ENCODE measurements around the gene CDK2.
A peak's percentile ranks its signal among the peaks of the same experiment; 100 is the strongest.
"Not testable (repeated sequence)": the region's sequence is repeated elsewhere in the genome, so short reads cannot be mapped to it uniquely, and the experiment has no call there.

The CDK2 gene

DNA sequence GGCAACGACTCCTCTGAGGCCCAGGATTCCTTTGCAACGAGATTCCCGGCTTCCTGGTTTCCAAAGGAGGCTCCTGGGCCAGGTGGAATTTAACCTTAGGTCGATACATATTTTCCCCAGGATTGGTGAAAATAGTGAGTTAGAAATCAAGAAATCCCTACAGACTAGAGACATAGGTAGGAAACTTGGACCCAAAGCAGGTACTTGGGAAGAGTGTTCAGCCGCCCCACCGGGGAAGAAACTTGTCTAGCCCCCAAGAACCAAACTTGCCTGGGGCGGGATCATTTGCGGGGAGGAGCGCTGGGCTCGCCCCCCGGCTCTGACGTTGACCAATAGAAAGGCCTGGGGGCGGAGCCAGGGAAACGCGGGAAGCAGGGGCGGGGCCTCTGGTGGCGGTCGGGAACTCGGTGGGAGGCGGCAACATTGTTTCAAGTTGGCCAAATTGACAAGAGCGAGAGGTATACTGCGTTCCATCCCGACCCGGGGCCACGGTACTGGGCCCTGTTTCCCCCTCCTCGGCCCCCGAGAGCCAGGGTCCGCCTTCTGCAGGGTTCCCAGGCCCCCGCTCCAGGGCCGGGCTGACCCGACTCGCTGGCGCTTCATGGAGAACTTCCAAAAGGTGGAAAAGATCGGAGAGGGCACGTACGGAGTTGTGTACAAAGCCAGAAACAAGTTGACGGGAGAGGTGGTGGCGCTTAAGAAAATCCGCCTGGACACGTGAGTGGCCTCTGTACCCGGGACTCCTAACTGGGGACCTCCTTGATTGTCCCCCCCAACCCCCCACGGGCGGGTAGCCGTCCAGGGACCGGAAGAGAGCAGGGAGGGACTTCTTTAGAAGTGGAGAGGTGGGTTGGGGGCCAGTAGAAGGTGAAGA lies at the start of gene CDK2:
TSS of gene CDK2 (plus strand) at position 423 of the 874 bp plus-strand sequence. CDS start at position 602, 179 bp downstream.
- H3K27me3 ChIP-seq (ENCODE audit: insufficient read depth, poor library complexity, severe bottlenecking): no peaks in the 10 kb centered on the region
- ATAC-seq (ENCODE audit: low read depth) (peak; percentile 85), DNase-seq (ENCODE audit: low spot score) (peak; percentile 91)
- H3K27ac ChIP-seq (ENCODE audit: poor library complexity, severe bottlenecking): peak within 1 kb of the TSS; percentile 57
- peaks cover 12% of the 10 kb centered on the region for H3K4me1 ChIP-seq (ENCODE audit: insufficient read depth, poor library complexity, severe bottlenecking)
- TF ChIP-seq, protein P1, sequence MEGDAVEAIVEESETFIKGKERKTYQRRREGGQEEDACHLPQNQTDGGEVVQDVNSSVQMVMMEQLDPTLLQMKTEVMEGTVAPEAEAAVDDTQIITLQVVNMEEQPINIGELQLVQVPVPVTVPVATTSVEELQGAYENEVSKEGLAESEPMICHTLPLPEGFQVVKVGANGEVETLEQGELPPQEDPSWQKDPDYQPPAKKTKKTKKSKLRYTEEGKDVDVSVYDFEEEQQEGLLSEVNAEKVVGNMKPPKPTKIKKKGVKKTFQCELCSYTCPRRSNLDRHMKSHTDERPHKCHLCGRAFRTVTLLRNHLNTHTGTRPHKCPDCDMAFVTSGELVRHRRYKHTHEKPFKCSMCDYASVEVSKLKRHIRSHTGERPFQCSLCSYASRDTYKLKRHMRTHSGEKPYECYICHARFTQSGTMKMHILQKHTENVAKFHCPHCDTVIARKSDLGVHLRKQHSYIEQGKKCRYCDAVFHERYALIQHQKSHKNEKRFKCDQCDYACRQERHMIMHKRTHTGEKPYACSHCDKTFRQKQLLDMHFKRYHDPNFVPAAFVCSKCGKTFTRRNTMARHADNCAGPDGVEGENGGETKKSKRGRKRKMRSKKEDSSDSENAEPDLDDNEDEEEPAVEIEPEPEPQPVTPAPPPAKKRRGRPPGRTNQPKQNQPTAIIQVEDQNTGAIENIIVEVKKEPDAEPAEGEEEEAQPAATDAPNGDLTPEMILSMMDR (IDR thresholded peaks at IDR 0.05; ENCODE audit: poor library complexity, severe bottlenecking): no peak
- peaks cover 31% of the 10 kb centered on the region for H3K36me3 ChIP-seq (ENCODE audit: low read depth)
- peak within 1 kb of the TSS; percentile 92 for H3K4me3 ChIP-seq (ENCODE audit: severe bottlenecking)
- H3K9me3 ChIP-seq (ENCODE audit: severe bottlenecking): no peaks in the 10 kb centered on the region

DNA sequence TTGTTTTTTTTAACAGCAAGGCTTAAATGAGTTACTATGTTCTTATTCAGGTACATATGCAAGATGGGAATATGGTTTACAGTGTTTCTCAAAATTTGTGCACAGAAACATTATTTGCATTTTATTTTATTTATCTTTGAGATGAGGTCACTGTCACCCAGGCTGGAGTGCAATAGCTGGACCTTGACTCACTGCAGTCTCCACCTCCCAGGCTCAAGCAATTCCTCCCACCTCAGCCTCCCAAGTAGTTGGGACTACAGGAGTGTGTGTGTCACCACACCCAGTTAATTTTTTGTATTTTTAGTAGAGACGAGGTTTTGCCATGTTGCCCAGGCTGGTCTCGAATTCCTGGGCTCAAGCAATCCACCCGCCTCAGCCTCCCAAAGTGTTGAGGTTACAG lies 47.6 kb upstream of the CDK2 start:
- H3K36me3 ChIP-seq (ENCODE audit: low read depth): peaks cover 61% of the 10 kb centered on the region
- H3K27me3 ChIP-seq (ENCODE audit: insufficient read depth, poor library complexity, severe bottlenecking); H3K4me3 ChIP-seq (ENCODE audit: severe bottlenecking); DNase-seq (ENCODE audit: low spot score); H3K27ac ChIP-seq (ENCODE audit: poor library complexity, severe bottlenecking); H3K9me3 ChIP-seq (ENCODE audit: severe bottlenecking): not testable (repeated sequence)
- H3K4me1 ChIP-seq (ENCODE audit: insufficient read depth, poor library complexity, severe bottlenecking): peaks cover 15% of the 10 kb centered on the region
- ATAC-seq (ENCODE audit: low read depth): peak; percentile 53

DNA sequence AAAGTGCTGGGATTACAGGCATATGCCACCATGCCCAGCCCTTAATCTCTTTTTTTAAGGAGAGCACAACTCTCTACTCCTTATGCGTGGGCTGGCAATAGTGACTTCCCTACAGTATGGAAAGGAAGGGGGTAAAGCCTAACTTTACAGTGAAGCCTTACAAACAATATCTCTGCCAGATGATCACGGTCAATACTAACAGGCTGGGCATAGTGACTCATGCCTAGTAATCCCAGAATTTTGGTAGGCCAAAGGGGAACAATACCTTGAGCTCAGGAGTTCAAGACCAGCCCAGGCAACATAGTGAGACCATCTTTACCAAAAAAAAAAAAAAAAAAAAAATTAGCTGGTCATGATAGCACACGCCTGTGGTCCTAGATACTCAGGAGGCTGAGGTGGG lies 44.5 kb upstream of the CDK2 start:
- no peak for DNase-seq (ENCODE audit: low spot score)
- ATAC-seq (ENCODE audit: low read depth): no peak
- Histone ChIP-seq H3K9me3 (ENCODE audit: severe bottlenecking) (no peaks in the 10 kb centered on the region), H3K4me1 (ENCODE audit: insufficient read depth, poor library complexity, severe bottlenecking) (peaks cover 10% of the 10 kb centered on the region), H3K4me3 (ENCODE audit: severe bottlenecking) (no peak overlapping the region), H3K27ac (ENCODE audit: poor library complexity, severe bottlenecking) (no peak overlapping the region), H3K36me3 (ENCODE audit: low read depth) (peaks cover 62% of the 10 kb centered on the region), H3K27me3 (ENCODE audit: insufficient read depth, poor library complexity, severe bottlenecking) (no peaks in the 10 kb centered on the region)
- TF ChIP-seq, protein P1 (IDR thresholded peaks at IDR 0.05; ENCODE audit: poor library complexity, severe bottlenecking): no peak

DNA sequence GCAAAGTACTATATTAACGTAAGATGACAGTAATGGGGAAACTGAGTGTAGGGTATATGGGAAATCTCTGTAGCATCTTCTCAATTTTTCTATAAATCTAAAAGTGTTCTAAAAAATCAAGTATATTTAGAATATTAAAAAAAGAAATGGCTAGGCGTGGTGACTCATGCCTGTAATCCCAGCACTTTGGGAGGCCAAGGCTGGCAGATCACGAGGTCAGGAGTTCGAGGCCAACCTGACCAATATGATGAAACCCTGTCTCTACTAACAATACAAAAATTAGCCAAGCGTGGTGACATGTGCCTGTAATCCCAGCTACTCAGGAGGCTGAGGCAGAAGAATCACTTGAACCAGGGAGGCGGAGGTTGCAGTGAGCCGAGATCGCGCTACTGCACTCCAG lies 43.0 kb upstream of the CDK2 start:
- ATAC-seq (ENCODE audit: low read depth); H3K9me3 ChIP-seq (ENCODE audit: severe bottlenecking); H3K27me3 ChIP-seq (ENCODE audit: insufficient read depth, poor library complexity, severe bottlenecking); H3K27ac ChIP-seq (ENCODE audit: poor library complexity, severe bottlenecking); H3K4me3 ChIP-seq (ENCODE audit: severe bottlenecking); DNase-seq (ENCODE audit: low spot score): not testable (repeated sequence)
- Histone ChIP-seq H3K36me3 (ENCODE audit: low read depth) (peaks cover 53% of the 10 kb centered on the region), H3K4me1 (ENCODE audit: insufficient read depth, poor library complexity, severe bottlenecking) (peaks cover 12% of the 10 kb centered on the region)

DNA sequence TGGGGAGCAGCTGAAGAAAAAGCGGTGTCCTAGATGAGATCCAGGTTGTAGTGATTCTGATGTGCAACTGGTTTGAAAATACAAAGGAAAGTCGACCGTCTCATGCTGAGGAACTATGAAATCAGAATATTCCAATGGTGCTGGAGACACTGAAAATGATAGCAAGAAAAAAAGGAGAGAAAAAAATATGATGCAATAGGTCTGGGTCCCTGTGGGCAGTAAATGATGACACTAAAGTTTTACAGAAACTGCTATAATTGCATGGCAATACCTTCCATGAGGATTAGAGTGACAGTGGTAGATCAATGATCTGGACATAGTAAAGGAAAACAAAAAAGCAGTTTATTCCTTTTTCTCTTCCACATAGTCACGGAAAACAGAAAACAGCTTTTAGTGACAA lies 41.3 kb upstream of the CDK2 start:
- no peak for DNase-seq (ENCODE audit: low spot score)

More for the DNA sequence above, 41.3 kb upstream of the CDK2 start:
- TF ChIP-seq, protein P1 (IDR thresholded peaks at IDR 0.05; ENCODE audit: poor library complexity, severe bottlenecking): no peak
- Histone ChIP-seq H3K27ac (ENCODE audit: poor library complexity, severe bottlenecking) (peak overlapping the region; percentile 98), H3K4me3 (ENCODE audit: severe bottlenecking) (no peak overlapping the region), H3K36me3 (ENCODE audit: low read depth) (peaks cover 52% of the 10 kb centered on the region), H3K4me1 (ENCODE audit: insufficient read depth, poor library complexity, severe bottlenecking) (peaks cover 27% of the 10 kb centered on the region), H3K27me3 (ENCODE audit: insufficient read depth, poor library complexity, severe bottlenecking) (no peaks in the 10 kb centered on the region), H3K9me3 (ENCODE audit: severe bottlenecking) (no peaks in the 10 kb centered on the region)
- ATAC-seq (ENCODE audit: low read depth): no peak

Measured in RWPE2 (cell line).